ENCODE measurements around the gene NMRK1. TPM values are rescaled to one million over a fixed set of nuclear protein-coding genes. Genes with fewer than 3 reads are reported as not detected.

NMRK1 gene
- total RNA-seq, 1 experiment from 2014 or later, result 7.8 TPM

- ATAC-seq (no peak), DNase-seq (ENCODE audit: low read depth, low spot score) (no peak)
- no peak overlapping the region for H3K27ac ChIP-seq (ENCODE audit: low read depth, low read length)
- no peaks in the 10 kb centered on the region for H3K4me1 ChIP-seq (ENCODE audit: control insufficient read depth in 1 of 2, insufficient read depth in 2 of 2, low read length in 2 of 2)
- no peak overlapping the region for H3K9ac ChIP-seq (ENCODE audit: low read length)
- H3K9me3 ChIP-seq (ENCODE audit: control insufficient read depth in 1 of 2, insufficient read depth in 1 of 2, low read depth in 1 of 2, low read length in 2 of 2), result no peaks in the 10 kb centered on the region
- ChIA-PET RAD21 (ENCODE audit: low non-redundant PET in 1 of 2, low total read pairs in 2 of 2, uncharacterized antibody in 2 of 2, unreplicated experiment in 2 of 2) (no interaction called here), CTCF (no interaction called here), POLR2A (no interaction called here)
- intact Hi-C loops (cut with micrococcal nuclease), result no loop called here
- no peaks in the 10 kb centered on the region for H3K36me3 ChIP-seq (ENCODE audit: control insufficient read depth in 1 of 2, insufficient read depth in 2 of 2, low read length in 2 of 2)
- H3K9me2 ChIP-seq (ENCODE audit: insufficient read depth), result no peaks in the 10 kb centered on the region
- no peak overlapping the region for H3K4me2 ChIP-seq (ENCODE audit: low read length)
- TF ChIP-seq POLR2A (IDR thresholded peaks at IDR 0.05; ENCODE audit: borderline replicate concordance, extremely low read depth, insufficient read depth, insufficient read length), result no peak
- no peak for TF ChIP-seq YY1 (IDR thresholded peaks at IDR 0.05; ENCODE audit: extremely low read depth, insufficient replicate concordance, low read depth, low read length)
- no peak for TF ChIP-seq ZNF274 (IDR thresholded peaks at IDR 0.05; ENCODE audit: low read depth, low read length)
- TF ChIP-seq TCF7L2 (IDR thresholded peaks at IDR 0.05; ENCODE audit: borderline replicate concordance, extremely low read depth, insufficient read depth, insufficient read length), result no peak
- no peak for TF ChIP-seq EZH2phosphoT487 (IDR thresholded peaks at IDR 0.05; ENCODE audit: borderline replicate concordance)
- TF ChIP-seq POLR2AphosphoS5 (IDR thresholded peaks at IDR 0.05; ENCODE audit: low read depth, low read length), result no peak
- no peak for TF ChIP-seq ZFX (IDR thresholded peaks at IDR 0.05)
- TF ChIP-seq CBX3 (IDR thresholded peaks at IDR 0.05; ENCODE audit: low read depth), result no peak
- TF ChIP-seq SIN3A (IDR thresholded peaks at IDR 0.05; ENCODE audit: low read depth), result no peak
- no peak for TF ChIP-seq REST (IDR thresholded peaks at IDR 0.05; ENCODE audit: low read depth)
- no peak for TF ChIP-seq EGR1 (IDR thresholded peaks at IDR 0.05; ENCODE audit: low read depth)
- no peak for TF ChIP-seq CEBPB (IDR thresholded peaks at IDR 0.05; ENCODE audit: low read depth)
- TF ChIP-seq ELF1 (IDR thresholded peaks at IDR 0.05; ENCODE audit: borderline replicate concordance, low read depth), result no peak
- no peak for TF ChIP-seq CTCF (IDR thresholded peaks at IDR 0.05 in 2 of 3, conservative IDR thresholded peaks at IDR 0.05 in 1 of 3; ENCODE audit: borderline replicate concordance in 1 of 3, insufficient read depth in 1 of 3, low read depth in 2 of 3, low read length in 2 of 3)
- TF ChIP-seq FOSL1 (IDR thresholded peaks at IDR 0.05; ENCODE audit: low read depth), result no peak
- TF ChIP-seq RAD21 (IDR thresholded peaks at IDR 0.05; ENCODE audit: low read depth), result no peak
- no peak for TF ChIP-seq SP1 (IDR thresholded peaks at IDR 0.05; ENCODE audit: low read depth)
- TF ChIP-seq, protein P1, sequence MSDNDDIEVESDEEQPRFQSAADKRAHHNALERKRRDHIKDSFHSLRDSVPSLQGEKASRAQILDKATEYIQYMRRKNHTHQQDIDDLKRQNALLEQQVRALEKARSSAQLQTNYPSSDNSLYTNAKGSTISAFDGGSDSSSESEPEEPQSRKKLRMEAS (IDR thresholded peaks at IDR 0.05), result no peak
- no peak for TF ChIP-seq EZH2 (IDR thresholded peaks at IDR 0.05)
- no peak overlapping the region for H2AFZ ChIP-seq (ENCODE audit: low read depth, low read length, poor library complexity, severe bottlenecking)
- no peak overlapping the region for H3K4me3 ChIP-seq (replicated peaks in 1 of 2; ENCODE audit: low read depth in 1 of 2, low read length in 2 of 2)
- no TSS peak for BruUV-seq (replicated peaks)
- no peaks in the 10 kb centered on the region for H3K27me3 ChIP-seq (ENCODE audit: insufficient read depth, low read length)
- no peaks in the 10 kb centered on the region for H3K79me2 ChIP-seq (ENCODE audit: insufficient read depth, low read length)
- H4K20me1 ChIP-seq (ENCODE audit: insufficient read depth), result no peaks in the 10 kb centered on the region
Observed at GRCh38 chr9:75128535-75128934, 40.6 kb upstream of the NMRK1 start.

Measured in HCT116 (cell line).